Keratinocyte (primary cell): Measurements from ENCODE around the gene GPSM1. TPM values are rescaled to one million over a fixed set of nuclear protein-coding genes. Genes with fewer than 3 reads are reported as not detected.

Experiments used
- DNase-seq: peaks from one replicate; pipeline ENCODE4 v3.0.0-alpha.2; 2011; ENCODE audit warnings: low read depth, missing footprints, low spot score
- FAIRE-seq: peaks from 2 replicates; lab custom pipeline; 2011; peaks lifted over from hg19 to GRCh38; lab: Jason Lieb, UNC
- H2AFZ ChIP-seq: 2 replicates; pipeline ENCODE4 v1.6.0; 2012; ENCODE audit warnings: low read length, control low read depth, inconsistent platforms; ENCODE audit not compliant: control insufficient read depth
- H3K27ac ChIP-seq: 2 replicates; pipeline ENCODE4 v1.5.1; 2011; ENCODE audit warnings: low read length; ENCODE audit not compliant: control insufficient read depth, insufficient read depth
- H3K27me3 ChIP-seq: 3 replicates; pipeline ENCODE4 v1.6.0; 2011; ENCODE audit warnings: low read length; ENCODE audit not compliant: control insufficient read depth, insufficient read depth; ENCODE audit errors: extremely low read depth
- H3K36me3 ChIP-seq, 2 experiments: 2 replicates in 1 of 2; 3 replicates in 1 of 2; pipeline ENCODE4 v1.5.1; 2011; ENCODE audit warnings: low read length in 2 of 2, mild to moderate bottlenecking in 1 of 2; ENCODE audit not compliant: control insufficient read depth in 2 of 2, insufficient read depth in 2 of 2; ENCODE audit errors: extremely low read depth in 1 of 2
- H3K4me1 ChIP-seq: 3 replicates; pipeline ENCODE4 v1.5.1; 2011; ENCODE audit warnings: low read length; ENCODE audit not compliant: control insufficient read depth, insufficient read depth; ENCODE audit errors: extremely low read depth
- H3K4me2 ChIP-seq: 3 replicates; pipeline ENCODE4 v1.6.0; 2011; ENCODE audit warnings: low read depth, low read length; ENCODE audit not compliant: control insufficient read depth, insufficient read depth; ENCODE audit errors: extremely low read depth
- H3K4me3 ChIP-seq, 3 experiments: fragments of 200-600 bp in 1 of 3; sonication (generic) in 1 of 3; 2 replicates in 2 of 3; 3 replicates in 1 of 3; pipeline ENCODE4 v1.5.1; 2011 to 2016; ENCODE audit warnings: low read length in 3 of 3, mild to moderate bottlenecking in 3 of 3, control low read depth in 2 of 3, inconsistent platforms in 1 of 3, low read depth in 1 of 3, mixed read lengths in 1 of 3, mixed run types in 1 of 3, moderate library complexity in 1 of 3; ENCODE audit not compliant: control insufficient read depth in 2 of 3, insufficient read depth in 2 of 3; ENCODE audit errors: extremely low read depth in 1 of 3
- H3K79me2 ChIP-seq: 2 replicates; pipeline ENCODE4 v1.6.0; 2012; ENCODE audit warnings: low read length; ENCODE audit not compliant: control insufficient read depth, insufficient read depth
- H3K9ac ChIP-seq: 3 replicates; pipeline ENCODE4 v1.6.0; 2011; ENCODE audit warnings: low read length; ENCODE audit not compliant: control insufficient read depth, insufficient read depth; ENCODE audit errors: extremely low read depth
- H3K9me1 ChIP-seq: 3 replicates; pipeline ENCODE4 v1.6.0; 2011; ENCODE audit warnings: low read length; ENCODE audit not compliant: control insufficient read depth, insufficient read depth; ENCODE audit errors: extremely low read depth
- H3K9me3 ChIP-seq: 2 replicates; pipeline ENCODE4 v1.5.1; 2012; ENCODE audit warnings: low read depth, low read length; ENCODE audit not compliant: control insufficient read depth
- H4K20me1 ChIP-seq: 3 replicates; pipeline ENCODE4 v1.6.0; 2011; ENCODE audit warnings: low read length; ENCODE audit not compliant: control insufficient read depth, insufficient read depth; ENCODE audit errors: extremely low read depth
- EZH2 ChIP-seq: IDR thresholded peaks from one replicate; pipeline ENCODE4 v1.6.1; 2012; ENCODE audit warnings: inconsistent platforms, mild to moderate bottlenecking, low read length, moderate library complexity
- dilution Hi-C: fragments of 300-500 bp; cut with MboI; formaldehyde crosslinking; loops from one replicate; pipeline ENCODE4 v1.7.0; 2020; ENCODE audit warnings: low sequenced_read_pairs; ENCODE audit not compliant: extremely low pct_ligation_motif_present
- polyA plus RNA-seq, 5 experiments: library from polyadenylated mRNA; depleted of rRNA in 3 of 5; stranded (reverse) in 3 of 5; stranded (forward) in 1 of 5; unstranded in 1 of 5; fragments of >200 nt; gene quantifications; 1 replicate in 1 of 5; 2 replicates in 3 of 5; 3 replicates in 1 of 5; pipeline versions ENCODE4 v1.2.1 to v1.2.3, GENCODE V29; 2011 to 2012; ENCODE audit warnings: missing spikeins in 2 of 5, low read depth in 1 of 5, low replicate concordance in 1 of 5
- TF ChIP-seq, protein P1 (sequence below), 3 experiments: IDR thresholded peaks in 1 of 3; conservative IDR thresholded peaks in 1 of 3; optimal IDR thresholded peaks in 1 of 3; 2 replicates in 2 of 3; 3 replicates in 1 of 3; pipeline versions ENCODE3 to v1.5.1; 2011; ENCODE audit warnings: low read length in 3 of 3, mild to moderate bottlenecking in 3 of 3, moderate library complexity in 2 of 3, control low read depth in 1 of 3, inconsistent platforms in 1 of 3; ENCODE audit not compliant: insufficient read depth in 2 of 3; ENCODE audit errors: extremely low read depth in 1 of 3

The GPSM1 gene
- polyA plus RNA-seq, 1 donor (not counting 4 experiments of a cell fraction or from before 2014, with no cell fraction given), result 2.5 TPM

DNA sequence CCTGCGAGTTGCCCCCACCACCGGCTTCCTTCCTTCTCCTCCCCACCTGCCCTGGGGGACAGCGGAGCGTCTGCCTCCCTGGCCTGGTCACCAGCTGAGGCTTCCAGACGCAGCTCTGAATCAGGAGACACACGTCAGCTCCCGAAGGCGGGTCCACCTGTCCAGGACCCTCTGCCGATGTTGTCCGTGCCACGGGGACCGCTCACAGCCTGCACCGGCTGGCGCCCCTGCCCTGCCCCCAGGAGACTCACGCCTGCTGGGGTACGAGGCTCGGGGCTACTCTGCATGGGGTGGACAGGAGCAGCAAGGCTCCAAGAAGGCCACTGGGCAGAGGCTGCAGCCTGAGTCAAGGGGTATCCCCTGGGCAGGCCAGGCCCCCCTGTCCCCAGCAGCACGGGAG, 21.5 kb upstream of the GPSM1 start:
- DNase-seq (no peak), FAIRE-seq (no peak)
- no peak overlapping the region for H3K4me2 ChIP-seq
- no peak overlapping the region for H2AFZ ChIP-seq
- TF ChIP-seq EZH2, result no peak
- TF ChIP-seq, protein P1, sequence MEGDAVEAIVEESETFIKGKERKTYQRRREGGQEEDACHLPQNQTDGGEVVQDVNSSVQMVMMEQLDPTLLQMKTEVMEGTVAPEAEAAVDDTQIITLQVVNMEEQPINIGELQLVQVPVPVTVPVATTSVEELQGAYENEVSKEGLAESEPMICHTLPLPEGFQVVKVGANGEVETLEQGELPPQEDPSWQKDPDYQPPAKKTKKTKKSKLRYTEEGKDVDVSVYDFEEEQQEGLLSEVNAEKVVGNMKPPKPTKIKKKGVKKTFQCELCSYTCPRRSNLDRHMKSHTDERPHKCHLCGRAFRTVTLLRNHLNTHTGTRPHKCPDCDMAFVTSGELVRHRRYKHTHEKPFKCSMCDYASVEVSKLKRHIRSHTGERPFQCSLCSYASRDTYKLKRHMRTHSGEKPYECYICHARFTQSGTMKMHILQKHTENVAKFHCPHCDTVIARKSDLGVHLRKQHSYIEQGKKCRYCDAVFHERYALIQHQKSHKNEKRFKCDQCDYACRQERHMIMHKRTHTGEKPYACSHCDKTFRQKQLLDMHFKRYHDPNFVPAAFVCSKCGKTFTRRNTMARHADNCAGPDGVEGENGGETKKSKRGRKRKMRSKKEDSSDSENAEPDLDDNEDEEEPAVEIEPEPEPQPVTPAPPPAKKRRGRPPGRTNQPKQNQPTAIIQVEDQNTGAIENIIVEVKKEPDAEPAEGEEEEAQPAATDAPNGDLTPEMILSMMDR (optimal IDR thresholded peaks at IDR 0.05 in 1 of 3, IDR thresholded peaks at IDR 0.05 in 1 of 3, conservative IDR thresholded peaks at IDR 0.05 in 1 of 3; ENCODE audit: extremely low read depth in 1 of 3, insufficient read depth in 2 of 3, low read length in 3 of 3), result no peak
- H3K4me1 ChIP-seq, result peaks cover 17% of the 10 kb centered on the region
- H3K9me1 ChIP-seq, result no peaks in the 10 kb centered on the region
- H3K27me3 ChIP-seq, result peaks cover 31% of the 10 kb centered on the region
- no peaks in the 10 kb centered on the region for H3K9me3 ChIP-seq
- no peaks in the 10 kb centered on the region for H3K36me3 ChIP-seq
- H3K4me3 ChIP-seq, result no peak overlapping the region
- no peaks in the 10 kb centered on the region for H3K79me2 ChIP-seq
- H3K9ac ChIP-seq, result no peak overlapping the region
- dilution Hi-C loops, result no loop called here
- no peaks in the 10 kb centered on the region for H4K20me1 ChIP-seq
- no peak overlapping the region for H3K27ac ChIP-seq

DNA sequence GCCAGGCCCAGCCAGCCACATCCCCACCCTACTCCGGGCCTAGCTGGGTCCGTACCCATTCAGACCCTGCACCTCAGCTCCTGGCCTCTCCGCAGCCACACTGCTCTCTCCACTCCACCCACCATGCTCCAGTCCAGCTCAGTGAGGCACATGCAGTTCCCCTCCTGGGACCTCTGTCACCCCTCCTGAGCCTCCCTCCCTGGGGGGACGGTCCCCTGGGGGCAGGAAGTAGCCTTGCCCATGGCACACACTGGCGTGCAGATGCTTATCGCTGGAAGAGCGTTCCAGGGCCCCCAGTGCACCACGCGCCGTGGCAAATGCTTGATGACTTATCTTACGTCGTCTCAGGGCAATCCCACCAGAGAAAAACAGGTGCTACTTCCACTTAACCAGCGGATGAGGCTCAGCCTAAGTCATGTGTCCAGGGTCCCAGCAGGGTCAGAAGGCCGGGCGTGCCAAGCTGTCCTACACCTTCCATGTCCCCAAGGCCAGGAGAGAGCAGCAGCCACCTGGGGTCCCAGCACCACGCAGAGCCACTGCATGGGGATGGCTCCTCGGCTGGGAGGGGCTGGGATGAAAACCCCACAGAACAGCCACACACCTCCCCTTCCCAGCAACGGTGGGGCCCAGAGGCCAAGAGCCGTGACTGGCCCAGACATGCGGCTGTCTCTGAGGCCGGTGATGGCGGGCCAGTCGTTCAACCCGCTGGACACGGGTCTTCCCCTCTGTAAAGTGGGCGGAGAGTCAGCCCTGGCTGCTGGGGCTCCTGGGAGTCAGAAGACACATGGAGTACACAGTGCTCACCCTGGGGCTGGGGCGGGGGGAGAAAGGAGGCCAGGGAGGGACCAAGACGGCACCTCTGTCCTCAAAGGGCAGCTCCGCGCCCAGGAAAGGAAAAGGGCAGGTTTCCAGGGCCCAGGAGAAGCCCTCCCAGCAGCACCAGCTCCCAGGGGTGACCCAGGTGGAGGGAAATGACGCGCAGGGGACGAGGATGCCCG, 20.8 kb upstream of the GPSM1 start:
- Histone ChIP-seq H3K4me2 (no peak overlapping the region), H3K27ac (no peak overlapping the region), H3K36me3 (no peaks in the 10 kb centered on the region), H3K79me2 (no peaks in the 10 kb centered on the region), H3K4me3 (no peak overlapping the region), H3K9me1 (no peaks in the 10 kb centered on the region), H3K9ac (no peak overlapping the region), H3K4me1 (peaks cover 17% of the 10 kb centered on the region), H3K27me3 (peaks cover 31% of the 10 kb centered on the region), H2AFZ (no peak overlapping the region), H4K20me1 (no peaks in the 10 kb centered on the region), H3K9me3 (no peaks in the 10 kb centered on the region)
- DNase-seq (no peak), FAIRE-seq (no peak)
- TF ChIP-seq EZH2, result no peak
- TF ChIP-seq, protein P1 (optimal IDR thresholded peaks at IDR 0.05 in 1 of 3, IDR thresholded peaks at IDR 0.05 in 1 of 3, conservative IDR thresholded peaks at IDR 0.05 in 1 of 3; ENCODE audit: extremely low read depth in 1 of 3, insufficient read depth in 2 of 3, low read length in 3 of 3), result no peak
- dilution Hi-C loops, result no loop called here
